HG03521 (cell line): ENCODE data around the gene MATR3.
"Not testable (repeated sequence)": the region's sequence is repeated elsewhere in the genome, so short reads cannot be mapped to it uniquely, and the experiment has no call there.

Experiments
- ATAC-seq: cut with Tn5 transposase; IDR thresholded peaks from one replicate; pipeline ENCODE4 v1.9.1; 2021; ENCODE audit warnings: mild to moderate bottlenecking, moderate library complexity; ENCODE audit not compliant: unreplicated experiment

Gene MATR3

GRCh38 chr5:139344177-139344576, 50.6 kb downstream of the MATR3 start:
- no peak for ATAC-seq

GRCh38 chr5:139345442-139345841, 51.9 kb downstream of the MATR3 start:
- ATAC-seq, result not testable (repeated sequence)

- not testable (repeated sequence) for ATAC-seq
Measured at GRCh38 chr5:139347863-139348262, 54.3 kb downstream of the MATR3 start.

GRCh38 chr5:139354186-139354585, 60.6 kb downstream of the MATR3 start:
- no peak for ATAC-seq

GRCh38 chr5:139355900-139356299, 62.4 kb downstream of the MATR3 start:
- ATAC-seq, result not testable (repeated sequence)

GRCh38 chr5:139358064-139358463, 64.5 kb downstream of the MATR3 start:
- ATAC-seq, result no peak

GRCh38 chr5:139360384-139360783, 66.8 kb downstream of the MATR3 start:
- ATAC-seq, result no peak

GRCh38 chr5:139361835-139362429, 68.4 kb downstream of the MATR3 start:
- no peak for ATAC-seq

- ATAC-seq, result no peak
Measured at GRCh38 chr5:139363937-139364336, 70.4 kb downstream of the MATR3 start.

GRCh38 chr5:139364466-139364865, 70.9 kb downstream of the MATR3 start:
- no peak for ATAC-seq

- no peak for ATAC-seq
Measured at GRCh38 chr5:139368613-139369012, 75.1 kb downstream of the MATR3 start.

- ATAC-seq, result no peak
Measured at GRCh38 chr5:139369181-139369580, 75.6 kb downstream of the MATR3 start.

GRCh38 chr5:139371482-139372435, 78.2 kb downstream of the MATR3 start:
- ATAC-seq, result no peak

GRCh38 chr5:139374909-139375308, 81.4 kb downstream of the MATR3 start:
- ATAC-seq, result no peak

- ATAC-seq, result no peak
Measured at GRCh38 chr5:139376364-139376763, 82.8 kb downstream of the MATR3 start.

- no peak for ATAC-seq
Measured at GRCh38 chr5:139377226-139377625, 83.7 kb downstream of the MATR3 start.

GRCh38 chr5:139378101-139378825, 84.7 kb downstream of the MATR3 start:
- no peak for ATAC-seq

- ATAC-seq, result no peak
Measured at GRCh38 chr5:139378941-139379361, 85.4 kb downstream of the MATR3 start.

- no peak for ATAC-seq
Measured at GRCh38 chr5:139379626-139380449, 86.3 kb downstream of the MATR3 start.
